ENCODE results near the gene PPWD1.
"Not testable (repeated sequence)": the region's sequence is repeated elsewhere in the genome, so short reads cannot be mapped to it uniquely, and the experiment has no call there.

Gene PPWD1

GRCh38 chr5:65563777-65564176 lies 681 bp downstream of the PPWD1 start:
- peak overlapping the region; percentile 82 for H3K4me2 ChIP-seq (ENCODE audit: low read length)
- no peaks in the 10 kb centered on the region for H3K27me3 ChIP-seq (ENCODE audit: control insufficient read depth, insufficient read depth, low read length)
- peak overlapping the region; percentile 90 for H3K9ac ChIP-seq (ENCODE audit: low read depth, low read length)
- peaks cover 4% of the 10 kb centered on the region for H3K36me3 ChIP-seq (ENCODE audit: insufficient read depth, low read length)
- peaks cover 17% of the 10 kb centered on the region for H3K4me1 ChIP-seq (ENCODE audit: control insufficient read depth, insufficient read depth, low read length)
- H3K4me3 ChIP-seq (ENCODE audit: low read length): peak overlapping the region; percentile 79
- no peaks in the 10 kb centered on the region for H3K9me3 ChIP-seq (replicated peaks; ENCODE audit: low read length)

GRCh38 chr5:65566505-65566904 lies 3.4 kb downstream of the PPWD1 start:
- no peak overlapping the region for H3K4me3 ChIP-seq (ENCODE audit: low read length)
- peaks cover 9% of the 10 kb centered on the region for H3K36me3 ChIP-seq (ENCODE audit: insufficient read depth, low read length)
- H3K9me3 ChIP-seq (replicated peaks; ENCODE audit: low read length): no peaks in the 10 kb centered on the region
- no peak overlapping the region for H3K9ac ChIP-seq (ENCODE audit: low read depth, low read length)
- H3K4me2 ChIP-seq (ENCODE audit: low read length): no peak overlapping the region
- H3K4me1 ChIP-seq (ENCODE audit: control insufficient read depth, insufficient read depth, low read length): peaks cover 17% of the 10 kb centered on the region
- no peaks in the 10 kb centered on the region for H3K27me3 ChIP-seq (ENCODE audit: control insufficient read depth, insufficient read depth, low read length)

GRCh38 chr5:65570598-65571226 lies 7.6 kb downstream of the PPWD1 start:
- H3K4me3 ChIP-seq (ENCODE audit: low read length): no peak overlapping the region
- H3K4me2 ChIP-seq (ENCODE audit: low read length): no peak overlapping the region
- H3K9ac ChIP-seq (ENCODE audit: low read depth, low read length): no peak overlapping the region
- no peaks in the 10 kb centered on the region for H3K9me3 ChIP-seq (replicated peaks; ENCODE audit: low read length)
- peaks cover 29% of the 10 kb centered on the region for H3K36me3 ChIP-seq (ENCODE audit: insufficient read depth, low read length)
- no peaks in the 10 kb centered on the region for H3K27me3 ChIP-seq (ENCODE audit: control insufficient read depth, insufficient read depth, low read length)
- H3K4me1 ChIP-seq (ENCODE audit: control insufficient read depth, insufficient read depth, low read length): no peaks in the 10 kb centered on the region

GRCh38 chr5:65577141-65577540 lies 14.0 kb downstream of the PPWD1 start:
- H3K4me3 ChIP-seq (ENCODE audit: low read length): no peak overlapping the region
- peaks cover 47% of the 10 kb centered on the region for H3K36me3 ChIP-seq (ENCODE audit: insufficient read depth, low read length)

GRCh38 chr5:65588694-65589093 lies 25.6 kb downstream of the PPWD1 start:
- Histone ChIP-seq H3K4me1 (ENCODE audit: control insufficient read depth, insufficient read depth, low read length) (peaks cover 8% of the 10 kb centered on the region), H3K9me3 (replicated peaks; ENCODE audit: low read length) (no peaks in the 10 kb centered on the region), H3K4me2 (ENCODE audit: low read length) (no peak overlapping the region), H3K36me3 (ENCODE audit: insufficient read depth, low read length) (peaks cover 64% of the 10 kb centered on the region), H3K9ac (ENCODE audit: low read depth, low read length) (no peak overlapping the region), H3K27me3 (ENCODE audit: control insufficient read depth, insufficient read depth, low read length) (no peaks in the 10 kb centered on the region), H3K4me3 (ENCODE audit: low read length) (no peak overlapping the region)

More at GRCh38 chr5:65577141-65577540, 14.0 kb downstream of the PPWD1 start:
- Histone ChIP-seq H3K27me3 (ENCODE audit: control insufficient read depth, insufficient read depth, low read length) (no peaks in the 10 kb centered on the region), H3K9ac (ENCODE audit: low read depth, low read length) (no peak overlapping the region), H3K4me1 (ENCODE audit: control insufficient read depth, insufficient read depth, low read length) (no peaks in the 10 kb centered on the region), H3K9me3 (replicated peaks; ENCODE audit: low read length) (no peaks in the 10 kb centered on the region), H3K4me2 (ENCODE audit: low read length) (no peak overlapping the region)

GRCh38 chr5:65601761-65602160 lies 38.7 kb downstream of the PPWD1 start:
- H3K4me2 ChIP-seq (ENCODE audit: low read length); H3K4me3 ChIP-seq (ENCODE audit: low read length); H3K9ac ChIP-seq (ENCODE audit: low read depth, low read length); H3K4me1 ChIP-seq (ENCODE audit: control insufficient read depth, insufficient read depth, low read length); H3K27me3 ChIP-seq (ENCODE audit: control insufficient read depth, insufficient read depth, low read length); H3K9me3 ChIP-seq (replicated peaks; ENCODE audit: low read length): not testable (repeated sequence)
- H3K36me3 ChIP-seq (ENCODE audit: insufficient read depth, low read length): peaks cover 63% of the 10 kb centered on the region

GRCh38 chr5:65611524-65611923 lies 48.4 kb downstream of the PPWD1 start:
- Histone ChIP-seq H3K4me1 (ENCODE audit: control insufficient read depth, insufficient read depth, low read length) (no peaks in the 10 kb centered on the region), H3K27me3 (ENCODE audit: control insufficient read depth, insufficient read depth, low read length) (no peaks in the 10 kb centered on the region), H3K4me3 (ENCODE audit: low read length) (no peak overlapping the region), H3K4me2 (ENCODE audit: low read length) (no peak overlapping the region), H3K36me3 (ENCODE audit: insufficient read depth, low read length) (peaks cover 64% of the 10 kb centered on the region), H3K9ac (ENCODE audit: low read depth, low read length) (no peak overlapping the region), H3K9me3 (replicated peaks; ENCODE audit: low read length) (no peaks in the 10 kb centered on the region)

- Histone ChIP-seq H3K9me3 (replicated peaks; ENCODE audit: low read length) (no peaks in the 10 kb centered on the region), H3K4me2 (ENCODE audit: low read length) (no peak overlapping the region), H3K9ac (ENCODE audit: low read depth, low read length) (no peak overlapping the region), H3K36me3 (ENCODE audit: insufficient read depth, low read length) (peaks cover 61% of the 10 kb centered on the region), H3K27me3 (ENCODE audit: control insufficient read depth, insufficient read depth, low read length) (no peaks in the 10 kb centered on the region), H3K4me3 (ENCODE audit: low read length) (no peak overlapping the region), H3K4me1 (ENCODE audit: control insufficient read depth, insufficient read depth, low read length) (no peaks in the 10 kb centered on the region)
Measured at GRCh38 chr5:65612298-65612907, 49.3 kb downstream of the PPWD1 start.

GRCh38 chr5:65620021-65620420 lies 56.9 kb downstream of the PPWD1 start:
- no peak overlapping the region for H3K9ac ChIP-seq (ENCODE audit: low read depth, low read length)
- H3K4me1 ChIP-seq (ENCODE audit: control insufficient read depth, insufficient read depth, low read length): peaks cover 12% of the 10 kb centered on the region

GRCh38 chr5:65621961-65622360 lies 58.9 kb downstream of the PPWD1 start:
- not testable (repeated sequence) for H3K9me3 ChIP-seq (replicated peaks; ENCODE audit: low read length); H3K36me3 ChIP-seq (ENCODE audit: insufficient read depth, low read length); H3K4me3 ChIP-seq (ENCODE audit: low read length); H3K9ac ChIP-seq (ENCODE audit: low read depth, low read length); H3K27me3 ChIP-seq (ENCODE audit: control insufficient read depth, insufficient read depth, low read length); H3K4me2 ChIP-seq (ENCODE audit: low read length)
- peaks cover 18% of the 10 kb centered on the region for H3K4me1 ChIP-seq (ENCODE audit: control insufficient read depth, insufficient read depth, low read length)

More at GRCh38 chr5:65620021-65620420, 56.9 kb downstream of the PPWD1 start:
- peaks cover 8% of the 10 kb centered on the region for H3K36me3 ChIP-seq (ENCODE audit: insufficient read depth, low read length)
- no peaks in the 10 kb centered on the region for H3K27me3 ChIP-seq (ENCODE audit: control insufficient read depth, insufficient read depth, low read length)
- H3K9me3 ChIP-seq (replicated peaks; ENCODE audit: low read length): no peaks in the 10 kb centered on the region
- H3K4me3 ChIP-seq (ENCODE audit: low read length): no peak overlapping the region
- H3K4me2 ChIP-seq (ENCODE audit: low read length): no peak overlapping the region

- Histone ChIP-seq H3K36me3 (ENCODE audit: insufficient read depth, low read length) (no peaks in the 10 kb centered on the region), H3K9ac (ENCODE audit: low read depth, low read length) (peak overlapping the region; percentile 86), H3K9me3 (replicated peaks; ENCODE audit: low read length) (no peaks in the 10 kb centered on the region), H3K4me3 (ENCODE audit: low read length) (peak overlapping the region; percentile 89), H3K27me3 (ENCODE audit: control insufficient read depth, insufficient read depth, low read length) (no peaks in the 10 kb centered on the region), H3K4me1 (ENCODE audit: control insufficient read depth, insufficient read depth, low read length) (peaks cover 18% of the 10 kb centered on the region), H3K4me2 (ENCODE audit: low read length) (peak overlapping the region; percentile 82)
Measured at GRCh38 chr5:65623482-65623881, 60.4 kb downstream of the PPWD1 start.

- H3K4me2 ChIP-seq (ENCODE audit: low read length): peak within 1 kb of the TSS; percentile 82
- no peaks in the 10 kb centered on the region for H3K36me3 ChIP-seq (ENCODE audit: insufficient read depth, low read length)
- H3K27me3 ChIP-seq (ENCODE audit: control insufficient read depth, insufficient read depth, low read length): no peaks in the 10 kb centered on the region
- H3K4me3 ChIP-seq (ENCODE audit: low read length): peak within 1 kb of the TSS; percentile 89
- H3K9me3 ChIP-seq (replicated peaks; ENCODE audit: low read length): no peaks in the 10 kb centered on the region
- H3K4me1 ChIP-seq (ENCODE audit: control insufficient read depth, insufficient read depth, low read length): peaks cover 18% of the 10 kb centered on the region
- H3K9ac ChIP-seq (ENCODE audit: low read depth, low read length): peak within 1 kb of the TSS; percentile 86
Measured at GRCh38 chr5:65624025-65624570, 61.0 kb downstream of the PPWD1 start, which contains the start of gene TRIM23. Gene TRIM23, minus strand, starts transcription at chr5:65624333. Its CDS starts 59 bp downstream, at chr5:65624274.
